Measurements from ENCODE around the gene VGLL2.

GRCh38 chr6:117272032-117272866 is 6.9 kb downstream of the VGLL2 start:
- TF ChIP-seq MAFK (IDR thresholded peaks at IDR 0.05; ENCODE audit: partially characterized antibody) = peak; percentile 60
- TF ChIP-seq CHD4 (IDR thresholded peaks at IDR 0.05; ENCODE audit: borderline replicate concordance) = no peak
- TF ChIP-seq HMGXB4 (CRISPR knock-in tag; IDR thresholded peaks at IDR 0.05; ENCODE audit: borderline replicate concordance) = no peak
- TF ChIP-seq RAD21 (conservative IDR thresholded peaks at IDR 0.05 in 1 of 2, IDR thresholded peaks at IDR 0.05 in 1 of 2) = no peak
- TF ChIP-seq CTCF (IDR thresholded peaks at IDR 0.05) = no peak
- TF ChIP-seq NFE2L2 (conservative IDR thresholded peaks at IDR 0.05; ENCODE audit: low read length) = no peak
- no peak for TF ChIP-seq TP53 (CRISPR knock-in tag; IDR thresholded peaks at IDR 0.05)
- no peak for TF ChIP-seq REST (IDR thresholded peaks at IDR 0.05)
- TF ChIP-seq RCOR1 (IDR thresholded peaks at IDR 0.05; ENCODE audit: low read depth, low read length) = no peak
- TF ChIP-seq RARB (CRISPR knock-in tag; IDR thresholded peaks at IDR 0.05) = no peak
- no peak for TF ChIP-seq ZSCAN20 (CRISPR knock-in tag; IDR thresholded peaks at IDR 0.05)
- no peak for TF ChIP-seq EP300 (IDR thresholded peaks at IDR 0.05)

Data from A549 (cell line).